Fibroblast of villous mesenchyme (primary cell): ENCODE results near the gene CST4. TPM values are rescaled to one million over a fixed set of nuclear protein-coding genes. Genes with fewer than 3 reads are reported as not detected.
A peak's percentile ranks its signal among the peaks of the same experiment; 100 is the strongest.
"Not testable (repeated sequence)": the region's sequence is repeated elsewhere in the genome, so short reads cannot be mapped to it uniquely, and the experiment has no call there.

Experiments used
- DNase-seq: peaks from one replicate; pipeline ENCODE4 v3.0.0-alpha.2; 2010; ENCODE audit warnings: low read depth
- H3K4me3 ChIP-seq: 2 replicates; pipeline ENCODE4 v1.5.1; 2011; ENCODE audit warnings: low read depth, mild to moderate bottlenecking, low read length
- total RNA-seq: library from RNA; depleted of rRNA; stranded (reverse); fragments of >200 nt; gene quantifications from 2 replicates; pipeline ENCODE4 v1.2.3, GENCODE V29; 2012
- TF ChIP-seq, protein P1 (sequence below): IDR thresholded peaks from 2 replicates; pipeline ENCODE4 v1.5.1; 2012; ENCODE audit warnings: low read depth, mild to moderate bottlenecking, low read length; ENCODE audit not compliant: insufficient read depth

Gene CST4
- total RNA-seq, 1 donor = not detected

DNA sequence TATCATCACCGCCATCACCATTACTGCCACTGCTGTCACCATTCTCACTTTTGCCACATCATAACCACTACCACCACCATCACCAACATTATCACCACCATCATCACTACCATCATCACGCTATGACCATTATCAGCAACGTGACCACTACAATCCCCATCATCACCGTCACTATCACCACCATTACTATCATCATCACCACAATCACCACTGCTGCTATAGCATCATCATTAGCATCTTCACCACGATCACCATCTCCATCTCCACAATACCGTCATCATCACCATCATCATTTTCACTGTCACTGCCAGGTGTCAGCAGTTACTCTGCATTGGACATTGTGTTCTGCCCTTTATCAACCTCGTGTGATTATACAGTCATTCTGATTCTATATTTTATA, 19.0 kb downstream of the CST4 start:
- TF ChIP-seq, protein P1, sequence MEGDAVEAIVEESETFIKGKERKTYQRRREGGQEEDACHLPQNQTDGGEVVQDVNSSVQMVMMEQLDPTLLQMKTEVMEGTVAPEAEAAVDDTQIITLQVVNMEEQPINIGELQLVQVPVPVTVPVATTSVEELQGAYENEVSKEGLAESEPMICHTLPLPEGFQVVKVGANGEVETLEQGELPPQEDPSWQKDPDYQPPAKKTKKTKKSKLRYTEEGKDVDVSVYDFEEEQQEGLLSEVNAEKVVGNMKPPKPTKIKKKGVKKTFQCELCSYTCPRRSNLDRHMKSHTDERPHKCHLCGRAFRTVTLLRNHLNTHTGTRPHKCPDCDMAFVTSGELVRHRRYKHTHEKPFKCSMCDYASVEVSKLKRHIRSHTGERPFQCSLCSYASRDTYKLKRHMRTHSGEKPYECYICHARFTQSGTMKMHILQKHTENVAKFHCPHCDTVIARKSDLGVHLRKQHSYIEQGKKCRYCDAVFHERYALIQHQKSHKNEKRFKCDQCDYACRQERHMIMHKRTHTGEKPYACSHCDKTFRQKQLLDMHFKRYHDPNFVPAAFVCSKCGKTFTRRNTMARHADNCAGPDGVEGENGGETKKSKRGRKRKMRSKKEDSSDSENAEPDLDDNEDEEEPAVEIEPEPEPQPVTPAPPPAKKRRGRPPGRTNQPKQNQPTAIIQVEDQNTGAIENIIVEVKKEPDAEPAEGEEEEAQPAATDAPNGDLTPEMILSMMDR = no peak
- no peak overlapping the region for H3K4me3 ChIP-seq
- no peak for DNase-seq

DNA sequence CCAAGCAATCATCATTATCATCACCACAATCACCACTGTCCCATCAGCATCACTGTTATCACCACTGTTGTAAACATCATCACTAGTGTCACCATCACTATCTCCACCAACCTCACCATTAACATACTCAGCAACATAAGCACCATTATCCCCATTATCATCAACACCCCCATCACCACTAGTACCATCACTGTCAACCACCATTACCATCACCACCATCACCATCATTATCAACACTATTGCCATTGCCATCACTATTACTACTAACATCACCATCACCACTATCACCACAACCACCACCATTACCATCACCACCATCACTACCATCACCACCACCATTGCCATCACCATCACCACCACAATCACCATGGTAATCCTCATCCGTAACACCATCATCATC, 19.5 kb downstream of the CST4 start:
- no peak for DNase-seq
- no peak overlapping the region for H3K4me3 ChIP-seq
- TF ChIP-seq, protein P1 = no peak

DNA sequence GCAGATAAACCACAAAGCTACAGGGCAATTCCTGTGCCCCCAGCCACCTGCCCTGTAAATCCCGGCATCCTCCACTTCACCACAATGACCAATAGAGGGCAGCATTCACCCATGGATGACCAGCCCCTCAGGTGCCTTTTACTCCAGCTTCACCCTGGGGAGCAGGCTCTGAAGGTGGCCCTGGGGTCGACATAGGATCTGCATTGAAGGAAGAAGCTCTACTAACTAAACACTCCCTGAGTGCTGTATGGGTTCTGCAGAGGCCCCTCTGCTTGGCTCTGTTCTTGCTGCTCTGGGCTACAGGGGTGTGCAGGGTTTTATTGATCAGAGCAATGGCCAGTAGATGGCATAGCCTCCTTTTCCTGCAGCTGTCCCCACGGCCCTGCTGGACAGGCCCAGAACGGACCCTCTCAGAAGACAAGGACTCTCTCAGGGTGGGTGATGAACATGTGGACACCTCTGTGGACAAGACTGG, 20.3 kb downstream of the CST4 start:
- H3K4me3 ChIP-seq = no peak overlapping the region

DNA sequence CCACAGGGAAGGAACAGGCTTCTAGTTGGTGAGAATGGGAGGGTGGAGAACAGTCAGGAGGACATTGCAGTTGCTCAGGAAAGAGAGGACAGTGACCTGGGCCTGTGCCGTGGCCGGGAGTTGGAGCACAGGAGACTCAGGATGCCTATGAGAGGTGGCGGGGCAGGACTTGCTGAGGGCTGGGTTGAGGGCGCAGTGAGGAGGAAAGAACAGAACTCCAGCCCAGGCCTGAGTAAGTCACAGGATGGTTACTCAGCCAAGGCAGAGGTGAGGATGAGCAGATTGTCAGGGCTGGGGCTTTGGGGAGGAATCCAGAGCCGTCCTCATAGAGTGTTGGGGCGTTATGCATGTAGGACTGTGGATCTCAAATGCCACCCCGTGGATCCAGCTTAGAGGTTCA, 21.2 kb downstream of the CST4 start:
- DNase-seq = no peak
- H3K4me3 ChIP-seq = no peak overlapping the region
- TF ChIP-seq, protein P1 = no peak

More for the DNA sequence above, 20.3 kb downstream of the CST4 start:
- DNase-seq = peak; percentile 66
- TF ChIP-seq, protein P1 = peak; percentile 92

DNA sequence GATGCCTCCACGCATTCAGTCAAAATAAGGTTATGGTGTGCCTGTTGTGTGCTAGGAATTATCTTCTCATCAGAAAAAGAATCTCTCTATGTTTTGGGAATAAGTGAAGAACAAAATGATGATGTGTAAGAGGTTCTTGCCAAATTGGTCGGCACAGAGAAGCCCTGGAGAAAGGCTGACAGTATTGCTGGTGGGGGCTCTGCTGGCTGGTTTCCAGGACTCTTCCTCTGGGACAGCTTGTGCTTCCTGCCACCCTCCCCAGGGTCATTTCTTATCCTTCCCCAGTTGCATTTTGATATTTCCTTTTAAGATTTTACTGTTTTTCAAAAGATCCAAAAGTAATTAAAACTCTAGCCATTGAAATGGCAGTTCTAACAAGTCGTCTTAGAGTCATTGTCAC, 22.1 kb downstream of the CST4 start:
- TF ChIP-seq, protein P1 = no peak
- no peak for DNase-seq
- no peak overlapping the region for H3K4me3 ChIP-seq

DNA sequence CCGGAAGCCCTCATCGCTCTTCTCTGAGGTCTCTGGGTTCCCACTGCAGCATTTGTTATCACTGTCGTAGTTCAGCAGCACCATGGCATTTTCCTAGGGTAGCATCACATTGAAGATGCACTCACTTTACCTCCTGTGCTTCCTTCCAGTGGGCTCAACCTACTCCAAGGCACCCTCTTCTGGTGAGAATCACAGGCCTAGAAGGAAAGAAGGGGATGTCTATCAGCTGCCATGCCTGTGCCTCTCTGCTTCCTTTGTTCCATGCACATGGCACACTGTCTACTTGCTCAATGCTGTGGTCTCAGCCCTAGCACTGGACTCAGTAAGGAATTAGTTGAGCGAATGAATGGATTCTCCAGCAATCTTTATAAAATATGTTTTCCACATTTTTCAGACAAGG, 22.6 kb downstream of the CST4 start:
- TF ChIP-seq, protein P1 = peak; percentile 51
- DNase-seq = peak; percentile 26
- H3K4me3 ChIP-seq = no peak overlapping the region

DNA sequence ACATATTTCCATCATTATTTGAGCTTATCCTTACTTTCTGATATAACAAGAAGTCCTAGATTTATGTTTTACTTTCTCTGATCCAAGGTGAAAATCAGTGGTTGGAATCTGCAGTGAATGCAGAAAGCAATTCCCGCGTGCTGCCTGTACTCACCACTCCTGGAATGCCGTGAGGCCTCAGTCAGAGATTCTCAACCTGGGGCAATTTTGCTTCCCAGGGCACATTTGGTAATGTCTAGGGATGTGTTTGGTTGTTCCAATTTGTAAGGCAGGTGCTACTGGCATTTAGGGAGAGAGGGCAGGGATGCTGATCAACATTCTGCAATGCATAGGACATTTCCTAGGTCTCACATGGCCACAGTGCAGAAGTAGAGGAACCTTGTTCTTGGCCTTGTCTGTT, 23.9 kb downstream of the CST4 start:
- no peak for DNase-seq
- H3K4me3 ChIP-seq = no peak overlapping the region
- TF ChIP-seq, protein P1 = no peak

DNA sequence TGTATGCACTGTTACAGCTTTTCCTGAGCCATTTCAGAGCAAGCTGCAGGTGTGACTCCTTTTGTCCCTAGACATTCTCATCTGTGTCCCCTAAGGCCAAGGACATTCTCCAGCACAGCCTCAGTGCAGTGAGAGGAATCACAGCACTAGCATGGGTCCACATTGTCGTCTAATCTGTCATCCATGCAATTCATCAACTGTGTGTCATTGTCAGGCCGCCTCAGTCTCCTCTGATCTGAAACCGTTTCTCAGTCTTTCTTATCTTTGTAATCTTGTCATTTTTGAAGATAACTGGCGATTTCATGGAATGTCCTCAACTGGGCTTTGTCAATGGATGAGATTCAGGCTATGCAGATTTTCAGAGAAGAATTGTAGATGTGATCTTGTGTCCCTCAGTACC, 24.8 kb downstream of the CST4 start:
- H3K4me3 ChIP-seq, DNase-seq: not testable (repeated sequence)
